Measurements from ENCODE around the gene SORBS1.

The SORBS1 gene

DNA sequence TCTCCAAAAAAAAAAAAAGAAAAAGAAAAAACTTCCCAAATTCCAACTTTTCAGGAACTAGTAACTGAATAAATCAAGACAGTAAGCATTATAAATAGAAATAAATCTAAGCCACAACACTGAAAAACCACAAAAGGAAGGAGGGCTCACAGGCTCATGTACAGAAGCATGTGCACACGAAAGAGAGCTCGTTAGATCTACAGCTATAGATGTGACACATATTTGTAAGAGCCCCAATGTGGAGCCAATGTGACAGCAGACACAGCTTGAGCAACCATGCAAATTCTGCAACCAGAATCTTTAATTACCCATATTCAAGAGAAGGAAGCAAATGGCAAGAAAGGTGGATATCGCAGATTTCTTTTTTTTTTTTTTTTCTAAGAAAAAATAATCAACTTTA lies 94.7 kb downstream of the SORBS1 start:
- H3K4me3 ChIP-seq (ENCODE audit: control insufficient read depth, low read depth, low read length), result no peak overlapping the region
- DNase-seq (ENCODE audit: low read depth), result no peak
- TF ChIP-seq, protein P1, sequence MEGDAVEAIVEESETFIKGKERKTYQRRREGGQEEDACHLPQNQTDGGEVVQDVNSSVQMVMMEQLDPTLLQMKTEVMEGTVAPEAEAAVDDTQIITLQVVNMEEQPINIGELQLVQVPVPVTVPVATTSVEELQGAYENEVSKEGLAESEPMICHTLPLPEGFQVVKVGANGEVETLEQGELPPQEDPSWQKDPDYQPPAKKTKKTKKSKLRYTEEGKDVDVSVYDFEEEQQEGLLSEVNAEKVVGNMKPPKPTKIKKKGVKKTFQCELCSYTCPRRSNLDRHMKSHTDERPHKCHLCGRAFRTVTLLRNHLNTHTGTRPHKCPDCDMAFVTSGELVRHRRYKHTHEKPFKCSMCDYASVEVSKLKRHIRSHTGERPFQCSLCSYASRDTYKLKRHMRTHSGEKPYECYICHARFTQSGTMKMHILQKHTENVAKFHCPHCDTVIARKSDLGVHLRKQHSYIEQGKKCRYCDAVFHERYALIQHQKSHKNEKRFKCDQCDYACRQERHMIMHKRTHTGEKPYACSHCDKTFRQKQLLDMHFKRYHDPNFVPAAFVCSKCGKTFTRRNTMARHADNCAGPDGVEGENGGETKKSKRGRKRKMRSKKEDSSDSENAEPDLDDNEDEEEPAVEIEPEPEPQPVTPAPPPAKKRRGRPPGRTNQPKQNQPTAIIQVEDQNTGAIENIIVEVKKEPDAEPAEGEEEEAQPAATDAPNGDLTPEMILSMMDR (IDR thresholded peaks at IDR 0.05; ENCODE audit: control insufficient read depth, insufficient read depth, low read depth, low read length, missing control alignments), result no peak

DNA sequence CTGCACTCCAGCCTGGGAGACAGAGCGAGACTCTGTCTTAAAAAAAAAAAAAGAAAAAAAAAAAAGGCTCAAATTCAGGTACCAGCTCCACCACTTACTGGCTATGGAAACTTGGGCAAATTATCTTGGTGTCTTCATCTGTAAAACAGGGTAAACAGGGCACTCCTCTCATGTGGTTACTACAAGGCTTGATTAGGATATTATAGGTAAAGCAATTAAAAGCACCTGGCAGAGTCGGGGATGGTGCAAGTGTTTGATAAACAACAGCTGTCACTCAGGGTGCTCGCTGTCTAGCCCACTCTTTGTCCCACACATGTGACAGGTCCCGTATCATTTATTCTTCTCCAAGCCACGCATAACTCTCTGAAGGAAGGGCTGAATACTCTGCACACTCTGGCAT lies 96.9 kb downstream of the SORBS1 start:
- DNase-seq (ENCODE audit: low read depth), result no peak
- TF ChIP-seq, protein P1 (IDR thresholded peaks at IDR 0.05; ENCODE audit: control insufficient read depth, insufficient read depth, low read depth, low read length, missing control alignments), result no peak
- H3K4me3 ChIP-seq (ENCODE audit: control insufficient read depth, low read depth, low read length), result no peak overlapping the region

DNA sequence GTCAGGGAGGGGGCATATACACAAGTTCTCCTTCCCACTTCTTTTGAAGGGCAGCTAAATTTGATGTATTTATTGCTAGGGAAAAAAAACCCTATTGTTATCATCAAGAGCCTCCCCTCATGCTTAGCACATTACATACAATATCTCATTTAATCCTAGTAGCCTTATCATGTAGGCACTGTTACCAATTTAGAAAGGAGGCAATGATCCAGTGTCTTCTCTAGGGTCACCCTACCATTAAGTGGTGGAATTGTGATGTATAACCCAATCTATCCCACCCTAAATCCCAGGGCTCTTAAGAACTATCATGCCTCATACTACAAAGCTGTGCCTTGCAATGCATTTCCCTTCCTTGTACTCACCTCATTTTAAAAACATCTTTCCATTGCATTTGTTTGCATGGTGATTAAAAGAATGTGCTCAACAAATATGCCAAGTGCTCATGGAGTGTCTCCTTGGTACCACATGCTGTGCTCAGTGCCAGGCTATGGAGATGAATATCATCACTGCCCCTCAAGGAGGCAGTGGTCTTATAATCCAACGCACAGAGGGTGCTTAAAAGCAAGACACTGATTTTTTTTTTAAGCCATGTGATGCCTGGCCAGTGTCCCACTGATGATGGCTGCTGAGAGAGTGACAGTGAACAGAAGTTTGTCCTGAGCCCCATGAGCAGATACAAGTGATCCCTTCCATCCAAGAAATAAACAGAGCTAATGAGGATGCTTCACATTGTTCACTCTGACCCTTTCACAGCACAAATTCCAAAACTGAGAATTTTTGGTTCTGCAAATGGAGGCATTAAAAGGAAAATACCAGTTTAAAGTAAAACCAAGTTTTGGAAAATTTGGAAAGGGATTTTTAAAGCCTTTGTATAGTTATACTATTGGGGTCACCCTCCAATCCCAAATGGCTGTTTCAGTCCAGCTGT lies 98.2 kb downstream of the SORBS1 start:
- no peak overlapping the region for H3K4me3 ChIP-seq (ENCODE audit: control insufficient read depth, low read depth, low read length)
- TF ChIP-seq, protein P1 (IDR thresholded peaks at IDR 0.05; ENCODE audit: control insufficient read depth, insufficient read depth, low read depth, low read length, missing control alignments), result no peak
- DNase-seq (ENCODE audit: low read depth), result no peak

DNA sequence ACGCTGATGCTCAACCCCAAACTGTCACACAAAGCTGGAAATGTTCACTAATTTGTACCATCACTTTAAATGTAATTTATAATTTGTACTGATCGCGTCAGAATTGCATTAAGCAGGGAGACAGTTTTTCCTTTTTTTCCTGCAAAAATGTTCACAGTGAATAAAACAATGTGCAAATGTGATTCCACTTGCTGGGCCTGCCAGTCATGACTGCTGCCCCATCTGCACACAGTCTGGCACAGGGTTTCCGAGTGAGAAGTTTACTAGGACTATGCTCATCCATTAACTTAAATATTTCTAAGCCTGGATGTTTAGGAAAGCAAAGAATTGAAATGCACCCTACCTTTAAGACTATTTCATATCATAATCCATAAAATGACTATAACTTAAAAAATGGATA lies 99.6 kb downstream of the SORBS1 start:
- TF ChIP-seq, protein P1 (IDR thresholded peaks at IDR 0.05; ENCODE audit: control insufficient read depth, insufficient read depth, low read depth, low read length, missing control alignments), result no peak
- no peak overlapping the region for H3K4me3 ChIP-seq (ENCODE audit: control insufficient read depth, low read depth, low read length)
- no peak for DNase-seq (ENCODE audit: low read depth)

DNA sequence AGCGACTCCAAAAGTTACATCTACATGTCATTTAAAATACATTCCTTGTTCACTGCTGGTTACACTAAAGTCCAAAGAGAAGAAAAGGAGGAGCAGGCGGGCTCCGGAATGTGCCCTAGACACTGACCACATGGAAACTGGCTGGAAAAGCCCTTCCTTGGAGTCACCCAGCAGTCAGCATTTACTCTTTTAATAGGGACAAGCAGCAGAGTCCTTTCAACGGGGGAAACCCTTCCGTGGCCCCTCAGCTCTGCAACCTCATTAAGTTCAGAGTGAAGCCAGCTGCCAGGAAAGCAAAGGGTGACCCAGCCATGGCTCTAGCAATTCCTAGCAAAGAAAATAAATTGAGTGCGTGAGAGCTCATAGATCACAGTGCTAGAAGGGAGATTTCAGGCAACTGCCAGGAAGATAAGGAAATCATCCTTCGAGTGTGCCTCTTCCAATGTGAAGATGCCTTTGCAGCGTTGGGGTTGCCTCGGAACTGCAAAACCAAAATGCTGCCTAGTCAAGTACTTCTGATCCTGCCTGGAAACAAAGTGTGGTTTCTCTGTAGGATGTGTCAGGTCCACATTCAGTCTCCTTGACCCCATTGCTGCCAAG lies 101.6 kb downstream of the SORBS1 start:
- DNase-seq (ENCODE audit: low read depth), result no peak
- TF ChIP-seq, protein P1 (IDR thresholded peaks at IDR 0.05; ENCODE audit: control insufficient read depth, insufficient read depth, low read depth, low read length, missing control alignments), result no peak
- H3K4me3 ChIP-seq (ENCODE audit: control insufficient read depth, low read depth, low read length), result no peak overlapping the region

DNA sequence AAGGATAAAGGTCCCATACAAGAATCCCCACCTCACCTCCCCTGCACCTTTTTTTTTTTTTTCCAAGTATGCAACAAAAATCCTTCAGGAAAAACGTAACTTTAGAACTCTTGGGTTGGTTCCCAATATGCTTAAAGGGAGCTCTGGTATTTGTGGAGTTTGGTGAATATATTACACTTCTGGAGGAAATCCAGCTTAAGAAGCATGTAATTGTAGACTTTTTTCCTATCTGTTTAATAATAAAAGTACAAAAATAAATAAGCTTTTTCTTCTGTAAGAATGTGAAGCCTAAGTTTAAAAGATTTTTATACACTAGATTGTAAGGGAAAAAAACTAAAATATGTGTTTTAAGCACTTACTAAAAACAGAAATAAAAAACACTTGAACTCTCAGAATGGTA lies 102.3 kb downstream of the SORBS1 start:
- no peak overlapping the region for H3K4me3 ChIP-seq (ENCODE audit: control insufficient read depth, low read depth, low read length)
- no peak for DNase-seq (ENCODE audit: low read depth)
- TF ChIP-seq, protein P1 (IDR thresholded peaks at IDR 0.05; ENCODE audit: control insufficient read depth, insufficient read depth, low read depth, low read length, missing control alignments), result no peak

All from AG09309 (cell line).